HCT116 (cell line): ENCODE data around the gene GPLD1. TPM values are rescaled to one million over a fixed set of nuclear protein-coding genes. Genes with fewer than 3 reads are reported as not detected.

Source experiments
- ATAC-seq: fragments of 200-7000 bp; cut with Tn5 transposase; 2 replicates; pipeline ENCODE4 v1.9.1; 2020; ENCODE audit warnings: mild to moderate bottlenecking, moderate library complexity
- BruUV-seq: library from RNA; stranded (reverse); fragments of 400-500 nt; replicated peaks from 2 replicates; lab custom pipeline; 2021; lab: Mats Ljungman, UMichigan
- CTCF ChIA-PET: fragments of 300-600 bp; sonication (Branson Sonifier 250); formaldehyde crosslinking; loops from one replicate; lab custom pipeline; 2021; ENCODE audit warnings: antibody characterized with exemption; lab: Charles Lee
- POLR2A ChIA-PET: fragments of 300-600, 350-600 bp; sonication (Branson Sonifier 250); formaldehyde crosslinking; loops from one replicate; lab custom pipeline; 2021; ENCODE audit warnings: antibody characterized with exemption; lab: Charles Lee
- RAD21 ChIA-PET, 2 experiments: fragments of 300-600 bp; sonication (Branson Sonifier 250); formaldehyde crosslinking; loops; one replicate each; lab custom pipeline; 2023; ENCODE audit warnings: low total read pairs in 2 of 2; ENCODE audit not compliant: uncharacterized antibody in 2 of 2, unreplicated experiment in 2 of 2, low non-redundant PET in 1 of 2; lab: Charles Lee
- DNase-seq: peaks from one replicate; pipeline ENCODE4 v3.0.0-alpha.2; 2010; ENCODE audit warnings: low read depth, low spot score
- H2AFZ ChIP-seq: fragments of 200-600 bp; shearing (Covaris generic), sonication (generic); 2 replicates; pipeline ENCODE4 v1.6.1; 2017; ENCODE audit warnings: low read depth, mixed run types, mixed read lengths, antibody characterized with exemption, low read length; ENCODE audit not compliant: poor library complexity, severe bottlenecking
- H3K27ac ChIP-seq: 2 replicates; pipeline ENCODE4 v1.5.1; 2012; ENCODE audit warnings: low read depth, low read length
- H3K27me3 ChIP-seq: fragments of 200-600 bp; sonication (generic); 2 replicates; pipeline ENCODE4 v1.6.1; 2016; ENCODE audit warnings: mixed run types, low read length, mixed read lengths; ENCODE audit not compliant: insufficient read depth
- H3K36me3 ChIP-seq, 2 experiments: fragments of 200-500 bp in 1 of 2; fragments of 200-600 bp in 1 of 2; sonication (Bioruptor generic) in 1 of 2; sonication (generic) in 1 of 2; 2 replicates each; pipeline versions ENCODE4 v1.5.1 to v1.6.1; 2014 to 2016; ENCODE audit warnings: low read length in 2 of 2, inconsistent platforms in 1 of 2, mixed read lengths in 1 of 2, mixed run types in 1 of 2; ENCODE audit not compliant: insufficient read depth in 2 of 2, control insufficient read depth in 1 of 2
- H3K4me1 ChIP-seq, 2 experiments: fragments of 200-600 bp in 1 of 2; sonication (generic) in 1 of 2; 2 replicates each; pipeline versions ENCODE4 v1.5.1 to v1.6.1; 2012 to 2017; ENCODE audit warnings: low read length in 2 of 2, inconsistent platforms in 1 of 2, mild to moderate bottlenecking in 1 of 2, mixed read lengths in 1 of 2, mixed run types in 1 of 2, moderate library complexity in 1 of 2; ENCODE audit not compliant: insufficient read depth in 2 of 2, control insufficient read depth in 1 of 2
- H3K4me2 ChIP-seq: fragments of 200-600 bp; sonication (generic); 2 replicates; pipeline ENCODE4 v1.6.1; 2017; ENCODE audit warnings: mixed run types, low read length, mixed read lengths
- H3K4me3 ChIP-seq, 2 experiments: fragments of 200-600 bp in 1 of 2; sonication (generic) in 1 of 2; replicated peaks in 1 of 2; 2 replicates each; pipeline ENCODE4 v1.5.1; 2011 to 2016; ENCODE audit warnings: low read length in 2 of 2, control low read depth in 1 of 2, low read depth in 1 of 2, mild to moderate bottlenecking in 1 of 2, mixed read lengths in 1 of 2, mixed run types in 1 of 2
- H3K79me2 ChIP-seq: fragments of 200-600 bp; sonication (generic); 2 replicates; pipeline ENCODE4 v1.6.1; 2017; ENCODE audit warnings: mild to moderate bottlenecking, mixed run types, low read length, moderate library complexity, mixed read lengths; ENCODE audit not compliant: insufficient read depth
- H3K9ac ChIP-seq: fragments of 200-600 bp; sonication (generic); 2 replicates; pipeline ENCODE4 v1.6.1; 2016; ENCODE audit warnings: low read length, mixed read lengths
- H3K9me2 ChIP-seq: fragments of 200-600 bp; sonication (generic), shearing (Covaris generic); 2 replicates; pipeline ENCODE4 v1.6.1; 2017; ENCODE audit warnings: mixed run types, mild to moderate bottlenecking, moderate library complexity; ENCODE audit not compliant: insufficient read depth
- H3K9me3 ChIP-seq, 2 experiments: fragments of 200-500 bp in 1 of 2; fragments of 200-600 bp in 1 of 2; sonication (Bioruptor generic) in 1 of 2; sonication (generic) in 1 of 2; 2 replicates each; pipeline ENCODE4 v1.6.1; 2014 to 2017; ENCODE audit warnings: low read length in 2 of 2, mixed read lengths in 2 of 2, inconsistent platforms in 1 of 2, low read depth in 1 of 2, mild to moderate bottlenecking in 1 of 2, mixed run types in 1 of 2, moderate library complexity in 1 of 2; ENCODE audit not compliant: control insufficient read depth in 1 of 2, insufficient read depth in 1 of 2
- H4K20me1 ChIP-seq: fragments of 200-600 bp; sonication (generic), shearing (Covaris generic); 2 replicates; pipeline ENCODE4 v1.6.1; 2017; ENCODE audit warnings: mixed run types, mild to moderate bottlenecking, moderate library complexity; ENCODE audit not compliant: insufficient read depth
- EZH2 ChIP-seq: fragments of 200-600 bp; sonication (generic); IDR thresholded peaks from 2 replicates; pipeline ENCODE4 v1.6.1; 2017; ENCODE audit warnings: antibody characterized with exemption, mixed run types
- RAD21 ChIP-seq: IDR thresholded peaks from 2 replicates; pipeline ENCODE4 v1.6.1; 2012; ENCODE audit warnings: low read depth, mild to moderate bottlenecking
- YY1 ChIP-seq: IDR thresholded peaks from 2 replicates; pipeline ENCODE4 v1.6.1; 2011; ENCODE audit warnings: low read length, low read depth, moderate library complexity, mild to moderate bottlenecking; ENCODE audit not compliant: insufficient replicate concordance; ENCODE audit errors: extremely low read depth
- ZNF274 ChIP-seq: fragments of 200-500 bp; sonication (Bioruptor generic); IDR thresholded peaks from 2 replicates; pipeline ENCODE4 v1.6.1; 2014; ENCODE audit warnings: mild to moderate bottlenecking, low read depth, low read length, inconsistent platforms
- intact Hi-C: fragments of 100-400 bp; cut with micrococcal nuclease; formaldehyde crosslinking; loops from 2 replicates; pipeline ENCODE4 v1.10.0; 2022
- total RNA-seq: library from RNA; stranded (reverse); gene quantifications from one replicate; pipeline ENCODE4 v1.2.1, GENCODE V29; 2021; ENCODE audit not compliant: unreplicated experiment
- TF ChIP-seq, protein P1 (sequence below): IDR thresholded peaks from 2 replicates; pipeline ENCODE4 v1.6.1; 2012
- TF ChIP-seq, protein P2 (sequence below), 3 experiments: fragments of 200-600 bp in 1 of 3; sonication (generic) in 1 of 3; IDR thresholded peaks in 2 of 3; conservative IDR thresholded peaks in 1 of 3; 2 replicates each; pipeline ENCODE4 v1.5.1; 2012 to 2017; ENCODE audit warnings: low read depth in 2 of 3, low read length in 2 of 3, antibody characterized with exemption in 1 of 3, borderline replicate concordance in 1 of 3, control low read depth in 1 of 3, mild to moderate bottlenecking in 1 of 3, mixed read lengths in 1 of 3, mixed run types in 1 of 3, moderate library complexity in 1 of 3; ENCODE audit not compliant: insufficient read depth in 1 of 3

Gene GPLD1
- total RNA-seq, 1 experiment from 2014 or later = 2.1 TPM

DNA sequence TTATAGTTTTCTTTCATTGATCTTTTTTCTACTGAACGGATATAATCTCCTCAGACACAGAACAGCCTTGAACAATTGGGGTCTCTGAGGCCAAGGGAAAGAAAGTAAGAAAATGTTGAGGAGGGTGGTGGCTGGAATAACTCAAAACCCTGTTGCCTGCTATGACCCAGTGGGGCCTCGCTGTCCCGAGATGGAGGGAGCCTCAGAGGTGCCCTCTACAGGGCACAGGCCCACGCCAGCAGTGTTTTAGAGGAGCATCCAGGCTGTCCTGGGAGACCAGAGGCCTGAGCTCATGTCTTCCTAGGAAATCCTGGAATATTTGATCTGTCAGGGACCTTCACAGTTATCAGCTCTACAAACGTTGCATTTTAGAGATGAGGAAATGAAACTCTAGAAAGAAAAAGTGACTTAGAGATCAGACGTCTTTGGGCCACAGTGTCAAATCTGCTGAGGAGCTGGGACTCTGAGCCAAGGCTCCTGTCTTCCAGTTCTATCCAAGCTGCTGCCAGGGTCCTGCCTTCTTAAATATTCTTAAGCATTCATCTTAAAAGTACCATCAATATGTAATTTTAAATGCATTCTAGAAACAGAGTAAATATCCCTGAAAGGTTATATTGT is 31.7 kb upstream of the GPLD1 start:
- H3K4me1 ChIP-seq = no peaks in the 10 kb centered on the region
- DNase-seq (peak; percentile 23), ATAC-seq (peak; percentile 100)
- no peaks in the 10 kb centered on the region for H3K79me2 ChIP-seq
- no peak overlapping the region for H3K27ac ChIP-seq
- no peak overlapping the region for H3K4me3 ChIP-seq
- RAD21 ChIA-PET = no interaction called here
- TF ChIP-seq EZH2 (no peak), YY1 (peak; percentile 49), RAD21 (peak; percentile 50), ZNF274 (no peak)
- TF ChIP-seq, protein P1, sequence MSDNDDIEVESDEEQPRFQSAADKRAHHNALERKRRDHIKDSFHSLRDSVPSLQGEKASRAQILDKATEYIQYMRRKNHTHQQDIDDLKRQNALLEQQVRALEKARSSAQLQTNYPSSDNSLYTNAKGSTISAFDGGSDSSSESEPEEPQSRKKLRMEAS = no peak
- TF ChIP-seq, protein P2, sequence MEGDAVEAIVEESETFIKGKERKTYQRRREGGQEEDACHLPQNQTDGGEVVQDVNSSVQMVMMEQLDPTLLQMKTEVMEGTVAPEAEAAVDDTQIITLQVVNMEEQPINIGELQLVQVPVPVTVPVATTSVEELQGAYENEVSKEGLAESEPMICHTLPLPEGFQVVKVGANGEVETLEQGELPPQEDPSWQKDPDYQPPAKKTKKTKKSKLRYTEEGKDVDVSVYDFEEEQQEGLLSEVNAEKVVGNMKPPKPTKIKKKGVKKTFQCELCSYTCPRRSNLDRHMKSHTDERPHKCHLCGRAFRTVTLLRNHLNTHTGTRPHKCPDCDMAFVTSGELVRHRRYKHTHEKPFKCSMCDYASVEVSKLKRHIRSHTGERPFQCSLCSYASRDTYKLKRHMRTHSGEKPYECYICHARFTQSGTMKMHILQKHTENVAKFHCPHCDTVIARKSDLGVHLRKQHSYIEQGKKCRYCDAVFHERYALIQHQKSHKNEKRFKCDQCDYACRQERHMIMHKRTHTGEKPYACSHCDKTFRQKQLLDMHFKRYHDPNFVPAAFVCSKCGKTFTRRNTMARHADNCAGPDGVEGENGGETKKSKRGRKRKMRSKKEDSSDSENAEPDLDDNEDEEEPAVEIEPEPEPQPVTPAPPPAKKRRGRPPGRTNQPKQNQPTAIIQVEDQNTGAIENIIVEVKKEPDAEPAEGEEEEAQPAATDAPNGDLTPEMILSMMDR (IDR thresholded peaks at IDR 0.05 in 2 of 3, conservative IDR thresholded peaks at IDR 0.05 in 1 of 3; ENCODE audit: borderline replicate concordance in 1 of 3, insufficient read depth in 1 of 3, low read depth in 2 of 3, low read length in 2 of 3) = peak; percentile 50 to 94 (median 85); a peak in 5 of 6 replicates
- H3K9ac ChIP-seq = no peak overlapping the region
- no peaks in the 10 kb centered on the region for H3K9me3 ChIP-seq
- intact Hi-C loops = loop anchor here (1.0 to 10.0 kb wide), 2 partner anchors 90 to 494 kb away; no protein-coding TSS in a partner anchor
- H3K4me2 ChIP-seq = no peak overlapping the region
- H3K9me2 ChIP-seq = no peaks in the 10 kb centered on the region
- no peaks in the 10 kb centered on the region for H3K36me3 ChIP-seq
- no peaks in the 10 kb centered on the region for H3K27me3 ChIP-seq
- BruUV-seq = no TSS peak
- POLR2A ChIA-PET = no interaction called here
- H4K20me1 ChIP-seq = no peaks in the 10 kb centered on the region
- peak overlapping the region; percentile 28 for H2AFZ ChIP-seq
- CTCF ChIA-PET = interaction anchor here (0.8 to 1.4 kb wide), 13 partner anchors 9 to 506 kb away, joined by 3 to 9 read pairs (median 4); no protein-coding TSS in a partner anchor
